MM.1S (cell line): ENCODE measurements around the gene PLEKHA7.

ENCODE experiments used
- CTCF ChIP-seq: fragments of 300-600 bp; sonication (generic); IDR thresholded peaks from 2 replicates; pipeline ENCODE4 v1.5.1; 2016; ENCODE audit warnings: antibody characterized with exemption, low read length, mixed read lengths
- EZH2 ChIP-seq: fragments of 300-600 bp; sonication (generic); optimal IDR thresholded peaks from 2 replicates; pipeline ENCODE3; 2017; ENCODE audit warnings: low read depth, mild to moderate bottlenecking, antibody characterized with exemption, low read length, mixed read lengths
- EZH2phosphoT487 ChIP-seq: fragments of 300-600 bp; sonication (generic); IDR thresholded peaks from 2 replicates; pipeline ENCODE4 v1.6.1; 2018; ENCODE audit warnings: antibody characterized with exemption, low read length

- TF ChIP-seq CTCF (no peak), EZH2phosphoT487 (no peak), EZH2 (no peak)
These were observed 249.3 kb downstream of the PLEKHA7 start for GRCh38 chr11:16764888-16765287.
